SK-N-MC (cell line): ENCODE data around the gene C16orf92.

Experiments
- EZH2 ChIP-seq: fragments of 200-600 bp; sonication (generic); IDR thresholded peaks from one replicate; pipeline ENCODE4 v1.6.1; 2017; ENCODE audit warnings: antibody characterized with exemption
- POLR2AphosphoS5 ChIP-seq: IDR thresholded peaks from 2 replicates; pipeline ENCODE4 v1.6.1; 2012; ENCODE audit warnings: mild to moderate bottlenecking, low read depth, low read length, borderline replicate concordance

GRCh38 chr16:29993191-29993902, 29.7 kb upstream of the C16orf92 start:
- TF ChIP-seq EZH2 (no peak), POLR2AphosphoS5 (no peak)
